ENCODE measurements around the gene CBARP. TPM values are rescaled to one million over a fixed set of nuclear protein-coding genes. Genes with fewer than 3 reads are reported as not detected.

CBARP gene
- total and polyA plus RNA-seq, 2 of the 13 experiments (the other 11 are each of a cell fraction or from before 2014, with no cell fraction given), result 1.2 to 1.4 TPM

DNA sequence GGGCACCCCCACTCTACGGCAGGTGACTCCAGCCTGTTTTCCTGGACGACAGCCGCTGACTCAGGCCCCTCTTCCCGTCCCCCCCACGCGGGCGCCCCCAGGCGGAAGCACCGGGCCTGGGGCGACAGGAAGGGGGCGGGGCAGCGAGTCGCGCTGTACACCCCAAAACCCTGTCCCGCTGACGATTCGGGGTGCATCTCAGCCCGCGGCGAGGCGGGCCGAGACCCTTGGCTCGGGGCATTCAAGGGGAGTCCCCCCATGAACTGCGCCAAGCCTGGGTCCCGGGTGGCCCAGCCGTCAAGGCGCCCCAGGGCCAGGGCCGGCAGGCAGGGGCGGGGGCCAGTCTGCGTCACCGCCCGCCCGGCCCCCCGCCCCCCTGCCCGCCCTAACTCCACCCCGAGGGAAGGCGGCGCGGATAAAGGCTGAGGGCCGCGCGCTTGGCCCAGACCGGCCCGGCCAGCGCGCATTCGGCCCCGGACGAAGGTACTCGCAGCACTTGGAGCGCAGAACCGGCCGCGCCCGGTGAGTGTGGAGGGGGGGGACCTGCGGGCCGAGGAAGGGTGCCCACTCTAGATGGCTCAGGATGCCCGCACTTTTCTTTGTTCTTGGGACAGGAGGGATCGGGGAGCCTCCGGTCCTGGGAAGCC lies 10.5 kb upstream of the CBARP start, which contains the start of gene MIDN:
Gene MIDN, plus strand, starts transcription at position 445 of the 647 bp plus-strand sequence. CDS start 1,714 bp downstream, outside the sequence.
- Histone ChIP-seq H3K79me2 (ENCODE audit: insufficient read depth, low read length) (peaks cover 26% of the 10 kb centered on the region), H3K27ac (ENCODE audit: extremely low read length, insufficient read depth, low read length) (peak within 1 kb of the TSS; percentile 98), H2AFZ (ENCODE audit: low read length) (no peak within 1 kb of the TSS), H3K9me3 (ENCODE audit: low read length) (no peaks in the 10 kb centered on the region), H3K4me2 (ENCODE audit: low read depth, low read length) (peak within 1 kb of the TSS; percentile 72), H3K36me3 (replicated peaks in 1 of 2; ENCODE audit: control insufficient read depth in 1 of 2, insufficient read depth in 2 of 2, low read length in 2 of 2) (peaks cover 2 to 9% of the 10 kb centered on the region in 2 experiments; a peak in 2 of 5 replicates), H3K27me3 (ENCODE audit: control insufficient read depth in 1 of 2, insufficient read depth in 2 of 2, low read length in 2 of 2) (no peaks in the 10 kb centered on the region; a peak in 1 of 5 replicates), H4K20me1 (ENCODE audit: insufficient read depth, low read length) (peaks cover 16% of the 10 kb centered on the region; the same call in 1 of the 2 replicates), H3K9ac (ENCODE audit: insufficient read depth, low read depth, low read length) (peak within 1 kb of the TSS; percentile 92), H3K4me1 (ENCODE audit: insufficient read depth, low read length) (peaks cover 51% of the 10 kb centered on the region), H3K4me3 (replicated peaks in 1 of 3; ENCODE audit: insufficient read depth in 1 of 3, low read depth in 2 of 3, low read length in 3 of 3) (peak within 1 kb of the TSS; percentile 80 to 86 (median 82))
- BruUV-seq (replicated peaks), result no TSS peak
- CTCF ChIA-PET (ENCODE audit: low intra/inter-chr PET ratio, low total read pairs), result interaction anchor here (0.8 kb wide), 1 partner anchor 19 kb away, joined by 4 read pairs; no protein-coding TSS in a partner anchor
- peak; percentile 70 for DNase-seq (ENCODE audit: low spot score)
- POLR2A ChIA-PET, result interaction anchor here (13.7 kb wide), 1 partner anchor 16 kb away, joined by 668 read pairs; the partner anchor contains the start of gene CIRBP
- intact Hi-C loops (cut with micrococcal nuclease; ENCODE audit: unreplicated experiment), result no loop called here
- FAIRE-seq, result no peak
- in situ Hi-C loops (cut with HindIII; ENCODE audit: extremely low pct_ligation_motif_present, low pct_unique_long_range_greater_than_20kb), result no loop called here
- ATAC-seq, result peak; percentile 15
- no CpG with 5 or more reads among the region's 60 CpGs for WGBS (ENCODE audit: low lambda C conversion rate)
- TF ChIP-seq ZNF547 (CRISPR knock-in tag; IDR thresholded peaks at IDR 0.05), result peak; percentile 50; the same call in 1 of the 2 replicates
- peak; percentile 41; the same call in 1 of the 2 replicates for TF ChIP-seq ZNF746 (CRISPR knock-in tag; IDR thresholded peaks at IDR 0.05)
- TF ChIP-seq, protein P1, sequence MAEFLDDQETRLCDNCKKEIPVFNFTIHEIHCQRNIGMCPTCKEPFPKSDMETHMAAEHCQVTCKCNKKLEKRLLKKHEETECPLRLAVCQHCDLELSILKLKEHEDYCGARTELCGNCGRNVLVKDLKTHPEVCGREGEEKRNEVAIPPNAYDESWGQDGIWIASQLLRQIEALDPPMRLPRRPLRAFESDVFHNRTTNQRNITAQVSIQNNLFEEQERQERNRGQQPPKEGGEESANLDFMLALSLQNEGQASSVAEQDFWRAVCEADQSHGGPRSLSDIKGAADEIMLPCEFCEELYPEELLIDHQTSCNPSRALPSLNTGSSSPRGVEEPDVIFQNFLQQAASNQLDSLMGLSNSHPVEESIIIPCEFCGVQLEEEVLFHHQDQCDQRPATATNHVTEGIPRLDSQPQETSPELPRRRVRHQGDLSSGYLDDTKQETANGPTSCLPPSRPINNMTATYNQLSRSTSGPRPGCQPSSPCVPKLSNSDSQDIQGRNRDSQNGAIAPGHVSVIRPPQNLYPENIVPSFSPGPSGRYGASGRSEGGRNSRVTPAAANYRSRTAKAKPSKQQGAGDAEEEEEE (CRISPR knock-in tag; IDR thresholded peaks at IDR 0.05; ENCODE audit: borderline replicate concordance), result no peak
- no peak for TF ChIP-seq NFRKB (IDR thresholded peaks at IDR 0.05)
- TF ChIP-seq ZFP1 (CRISPR knock-in tag; IDR thresholded peaks at IDR 0.05), result no peak
- no peak for TF ChIP-seq ZNF672 (CRISPR knock-in tag; IDR thresholded peaks at IDR 0.05)
- no peak for TF ChIP-seq SRSF4 (IDR thresholded peaks at IDR 0.05; ENCODE audit: low read depth, low read length, poor library complexity, severe bottlenecking)
- no peak; the same call in 1 of the 2 replicates for TF ChIP-seq GATAD1 (CRISPR knock-in tag; IDR thresholded peaks at IDR 0.05)
- no peak for TF ChIP-seq SNRNP70 (IDR thresholded peaks at IDR 0.05; ENCODE audit: low read depth, low read length)
- no peak for TF ChIP-seq ZBTB14 (CRISPR knock-in tag; IDR thresholded peaks at IDR 0.05)
- TF ChIP-seq ZNF646 (CRISPR knock-in tag; IDR thresholded peaks at IDR 0.05), result 0 out of 2 replicates have a peak, but pooled peaks have one; percentile 20
- no peak for TF ChIP-seq ZSCAN29 (CRISPR knock-in tag; conservative IDR thresholded peaks at IDR 0.05)
- TF ChIP-seq ZNF292 (CRISPR knock-in tag; IDR thresholded peaks at IDR 0.05; ENCODE audit: borderline replicate concordance, low read depth), result no peak
- 0 out of 2 replicates have a peak, but pooled peaks have one; percentile 35 for TF ChIP-seq GTF3A (CRISPR knock-in tag; conservative IDR thresholded peaks at IDR 0.05)
- TF ChIP-seq ZNF530 (CRISPR knock-in tag; IDR thresholded peaks at IDR 0.05; ENCODE audit: low read depth), result no peak
